Inferior parietal cortex (tissue), 1 donor: ENCODE results near the gene TSHB.
"Not testable (repeated sequence)": the region's sequence is repeated elsewhere in the genome, so short reads cannot be mapped to it uniquely, and the experiment has no call there.

ENCODE experiments used
- DNase-seq: peaks from one replicate; pipeline ENCODE4 v3.0.0-alpha.2; 2016; ENCODE audit errors: extremely low spot score

The TSHB gene

GRCh38 chr1:115029526-115029925 is at the start of gene TSHB:
Gene TSHB, plus strand, starts transcription at chr1:115029826. Its CDS starts 3,537 bp downstream, at chr1:115033363.
- no peak for DNase-seq

- DNase-seq = no peak
These were observed 47.4 kb upstream of the TSHB start for GRCh38 chr1:114982251-114982650.

- no peak for DNase-seq
These were observed 43.3 kb upstream of the TSHB start for GRCh38 chr1:114986286-114986685.

GRCh38 chr1:114988095-114988494 is 41.5 kb upstream of the TSHB start:
- DNase-seq = no peak

- no peak for DNase-seq
These were observed 31.9 kb upstream of the TSHB start for GRCh38 chr1:114997510-114998289.

GRCh38 chr1:115006191-115006590 is 23.4 kb upstream of the TSHB start:
- DNase-seq = no peak

GRCh38 chr1:115012006-115012405 is 17.6 kb upstream of the TSHB start:
- no peak for DNase-seq

- DNase-seq = no peak
These were observed 17.2 kb upstream of the TSHB start for GRCh38 chr1:115012434-115012833.

- no peak for DNase-seq
These were observed 15.8 kb upstream of the TSHB start for GRCh38 chr1:115013792-115014191.

GRCh38 chr1:115019549-115019948 is 10.1 kb upstream of the TSHB start:
- DNase-seq = not testable (repeated sequence)

- no peak for DNase-seq
These were observed 8.5 kb upstream of the TSHB start for GRCh38 chr1:115021145-115021544.

- DNase-seq = no peak
These were observed 6.0 kb upstream of the TSHB start for GRCh38 chr1:115023593-115023992.

- DNase-seq = no peak
These were observed 2.0 kb downstream of the TSHB start for GRCh38 chr1:115031595-115031994.

GRCh38 chr1:115035652-115036051 is 6.0 kb downstream of the TSHB start:
- DNase-seq = no peak

GRCh38 chr1:115036814-115037507 is 7.3 kb downstream of the TSHB start:
- no peak for DNase-seq

GRCh38 chr1:115040501-115040900 is 10.9 kb downstream of the TSHB start:
- DNase-seq = no peak

- DNase-seq = no peak
These were observed 12.0 kb downstream of the TSHB start for GRCh38 chr1:115041654-115042053.

- no peak for DNase-seq
These were observed 17.1 kb downstream of the TSHB start for GRCh38 chr1:115046751-115047150.

GRCh38 chr1:115051850-115052249 is 22.2 kb downstream of the TSHB start:
- DNase-seq = no peak

GRCh38 chr1:115052454-115053083 is 22.9 kb downstream of the TSHB start:
- DNase-seq = peak; percentile 62

- no peak for DNase-seq
These were observed 26.8 kb downstream of the TSHB start for GRCh38 chr1:115056395-115056798.

- no peak for DNase-seq
These were observed 28.1 kb downstream of the TSHB start for GRCh38 chr1:115057661-115058254.
